GM12865 (cell line): Measurements from ENCODE around the gene CD99L2.

Experiments
- DNase-seq: peaks from one replicate; pipeline ENCODE4 v3.0.0; 2010; ENCODE audit warnings: low read depth
- H3K4me3 ChIP-seq: 2 replicates; pipeline ENCODE4 v1.5.1; 2011; ENCODE audit warnings: mild to moderate bottlenecking, low read depth, low read length, control low read depth
- CTCF ChIP-seq: IDR thresholded peaks from 2 replicates; pipeline ENCODE4 v1.5.1; 2011; ENCODE audit warnings: low read length, control low read depth, low read depth, inconsistent platforms; ENCODE audit not compliant: insufficient read depth; ENCODE audit errors: missing control alignments

The CD99L2 gene

GRCh38 chrX:150752124-150752523, 146.3 kb downstream of the CD99L2 start:
- no peak overlapping the region for H3K4me3 ChIP-seq
- no peak for DNase-seq
- no peak for TF ChIP-seq CTCF

GRCh38 chrX:150736475-150736874, 162.0 kb downstream of the CD99L2 start:
- no peak for TF ChIP-seq CTCF
- H3K4me3 ChIP-seq: no peak overlapping the region
- DNase-seq: peak; percentile 6

- DNase-seq: no peak
- no peak for TF ChIP-seq CTCF
- no peak overlapping the region for H3K4me3 ChIP-seq
These were observed 166.7 kb downstream of the CD99L2 start for GRCh38 chrX:150731795-150732194.

GRCh38 chrX:150730719-150731118, 167.7 kb downstream of the CD99L2 start:
- no peak for TF ChIP-seq CTCF
- DNase-seq: no peak
- H3K4me3 ChIP-seq: no peak overlapping the region

GRCh38 chrX:150729956-150730355, 168.5 kb downstream of the CD99L2 start:
- DNase-seq: no peak
- no peak for TF ChIP-seq CTCF
- no peak overlapping the region for H3K4me3 ChIP-seq

GRCh38 chrX:150719621-150720020, 178.8 kb downstream of the CD99L2 start:
- DNase-seq: no peak
- TF ChIP-seq CTCF: no peak
- H3K4me3 ChIP-seq: no peak overlapping the region
